ENCODE measurements around the gene CA6. TPM values are rescaled to one million over a fixed set of nuclear protein-coding genes. Genes with fewer than 3 reads are reported as not detected.

The CA6 gene
- total and polyA plus RNA-seq, 12 donors, result 0.20 TPM; not detected in 11

DNA sequence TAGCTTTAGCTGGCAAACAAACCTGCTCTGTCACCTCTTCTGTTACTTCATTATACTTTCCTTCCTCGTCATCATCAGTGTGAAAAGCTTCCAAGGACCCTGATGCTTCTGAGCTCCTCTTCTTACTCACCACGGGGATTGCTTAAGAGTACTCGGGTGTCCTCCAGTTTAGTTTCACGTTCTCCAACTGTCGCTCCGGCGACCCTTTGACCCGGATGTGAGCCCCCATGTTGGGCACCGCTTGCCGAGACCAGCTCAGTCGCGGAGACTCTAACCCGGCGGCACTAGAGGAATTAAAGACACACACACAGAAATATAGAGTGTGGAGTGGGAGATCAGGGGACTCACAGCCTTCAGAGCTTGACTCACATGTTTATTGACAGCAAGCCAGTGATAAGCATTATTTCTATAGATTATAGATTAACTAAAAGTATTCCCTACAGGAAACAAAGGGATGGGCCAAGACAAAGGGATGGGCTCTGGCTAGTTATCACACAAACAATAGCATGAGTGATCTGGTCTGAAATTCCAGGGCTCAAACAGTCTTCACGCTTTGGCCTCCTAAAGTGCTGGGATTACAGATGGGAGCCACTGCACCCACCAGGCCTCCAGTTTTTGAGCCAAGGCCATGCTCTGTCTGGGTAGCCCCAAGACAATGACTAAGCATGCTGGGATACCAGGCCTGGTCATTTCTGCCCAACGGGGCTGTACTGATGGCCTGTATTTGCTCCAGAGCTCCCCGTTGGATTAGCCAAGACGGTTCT, 37.1 kb upstream of the CA6 start:
- Histone ChIP-seq H3K9me3 (no peaks in the 10 kb centered on the region), H3K27me3 (no peaks in the 10 kb centered on the region), H3K4me3 (no peak overlapping the region), H3K36me3 (no peaks in the 10 kb centered on the region), H3K4me1 (peaks cover 0 to 19% (median 7%) of the 10 kb centered on the region in 9 donors), H3K27ac (peak overlapping the region in 1 of 10 donors; percentile 46)
- 75 to 76% methylated on average over 18 of the region's 18 CpGs for WGBS, 2 donors
- intact Hi-C loops (cut with DNase I), result no loop called here
- no peak for ATAC-seq
- no peak for DNase-seq
- no peak for TF ChIP-seq CTCF (IDR thresholded peaks at IDR 0.05)

DNA sequence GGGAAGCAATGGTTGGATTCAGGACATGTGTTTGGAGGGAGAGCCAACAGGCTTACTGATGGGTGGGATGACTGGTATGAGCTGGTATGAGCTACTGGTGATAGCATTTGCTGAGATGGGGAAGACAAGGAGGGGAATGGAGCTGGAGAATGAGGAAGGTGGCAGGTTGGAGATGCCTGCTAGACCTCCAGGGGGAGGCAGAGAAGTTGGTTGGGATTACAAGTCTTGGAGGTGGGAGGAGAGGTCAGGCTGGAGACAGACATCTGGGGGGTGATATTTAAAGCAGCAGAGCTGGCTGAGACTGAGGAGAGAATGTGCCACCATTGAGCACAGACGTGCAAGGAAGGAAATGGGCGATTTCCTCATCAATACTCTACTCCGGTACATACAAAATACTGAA, 35.3 kb upstream of the CA6 start:
- 74 to 83% methylated on average over 3 of the region's 3 CpGs for WGBS, 2 donors
- H3K27ac ChIP-seq, result no peak overlapping the region
- H3K4me1 ChIP-seq, result peaks cover 0 to 10% (median 0%) of the 10 kb centered on the region in 9 donors
- ATAC-seq (no peak), DNase-seq (no peak)
- H3K9me3 ChIP-seq, result no peaks in the 10 kb centered on the region
- TF ChIP-seq CTCF (IDR thresholded peaks at IDR 0.05), result no peak
- intact Hi-C loops (cut with DNase I), result loop anchor here in 1 of 10 donors (10.0 kb wide), 1 partner anchor 284 kb away; no protein-coding TSS in a partner anchor
- H3K4me3 ChIP-seq, result no peak overlapping the region
- H3K27me3 ChIP-seq, result peaks cover 0 to 6% (median 0%) of the 10 kb centered on the region in 7 donors
- H3K36me3 ChIP-seq, result no peaks in the 10 kb centered on the region

- intact Hi-C loops (cut with DNase I), result loop anchor here in 1 of 10 donors (10.0 kb wide), 1 partner anchor 284 kb away; no protein-coding TSS in a partner anchor
- ATAC-seq (no peak), DNase-seq (no peak)
- WGBS, 2 donors, result 72 to 73% methylated on average over 6 of the region's 6 CpGs
- Histone ChIP-seq H3K27me3 (peaks cover 0 to 6% (median 0%) of the 10 kb centered on the region in 7 donors), H3K27ac (no peak overlapping the region), H3K36me3 (no peaks in the 10 kb centered on the region), H3K4me3 (no peak overlapping the region), H3K9me3 (no peaks in the 10 kb centered on the region), H3K4me1 (peaks cover 0 to 10% (median 0%) of the 10 kb centered on the region in 9 donors)
- no peak for TF ChIP-seq CTCF (IDR thresholded peaks at IDR 0.05)
These were observed 34.8 kb upstream of the CA6 start for GRCh38 chr1:8910914-8911313.

GRCh38 chr1:8911416-8912309, 34.0 kb upstream of the CA6 start:
- Histone ChIP-seq H3K27ac (no peak overlapping the region), H3K36me3 (no peaks in the 10 kb centered on the region), H3K4me3 (no peak overlapping the region), H3K27me3 (peaks cover 0 to 6% (median 0%) of the 10 kb centered on the region in 7 donors), H3K9me3 (no peaks in the 10 kb centered on the region), H3K4me1 (peaks cover 0 to 10% (median 0%) of the 10 kb centered on the region in 9 donors)
- no peak for TF ChIP-seq CTCF (IDR thresholded peaks at IDR 0.05)
- no peak for ATAC-seq
- no peak for DNase-seq
- WGBS, 2 donors, result 82 to 87% methylated on average over 13 of the region's 17 CpGs
- intact Hi-C loops (cut with DNase I), result loop anchor here in 1 of 10 donors (10.0 kb wide), 1 partner anchor 283 kb away; no protein-coding TSS in a partner anchor
